HepG2 (cell line): ENCODE measurements around the gene CAMTA1. TPM values are rescaled to one million over a fixed set of nuclear protein-coding genes. Genes with fewer than 3 reads are reported as not detected.
A peak's percentile ranks its signal among the peaks of the same experiment; 100 is the strongest.

Experiments used
- ATAC-seq: fragments of 200-7000 bp; cut with Tn5 transposase; 3 replicates; pipeline ENCODE4 v1.9.1; 2020; ENCODE audit warnings: mild to moderate bottlenecking, moderate library complexity
- BruUV-seq: library from RNA; stranded (reverse); fragments of 400-500 nt; replicated peaks from 2 replicates; lab custom pipeline; 2021; lab: Mats Ljungman, UMichigan
- CTCF ChIA-PET: fragments of 300-600 bp; formaldehyde crosslinking; extraction: SDS; loops from one replicate; lab custom pipeline; 2021; ENCODE audit warnings: low total read pairs, inconsistent platforms, low intra/inter-chr PET ratio; lab: Yijun Ruan, JAX
- POLR2A ChIA-PET: fragments of 350-600 bp; sonication (Branson Sonifier 250); formaldehyde crosslinking; loops from one replicate; lab custom pipeline; 2020; ENCODE audit warnings: antibody characterized with exemption, inconsistent platforms; lab: Yijun Ruan, JAX
- DNase-seq: peaks from one replicate; pipeline ENCODE4 v3.0.0-alpha.2; 2015; ENCODE audit warnings: low spot score
- FAIRE-seq: peaks from 3 replicates; lab custom pipeline; 2011; peaks lifted over from hg19 to GRCh38; lab: Jason Lieb, UNC
- H2AFZ ChIP-seq: one replicate; pipeline ENCODE4 v1.6.1; 2011; ENCODE audit warnings: low read length, inconsistent platforms
- H3K27ac ChIP-seq: fragments of 300-600 bp; 3 replicates; pipeline ENCODE4 v1.8.0; 2011; ENCODE audit warnings: mixed run types, mild to moderate bottlenecking, mixed read lengths, low read length, inconsistent platforms; ENCODE audit not compliant: insufficient read depth; ENCODE audit errors: extremely low read length
- H3K27me3 ChIP-seq, 2 experiments: fragments of 200-600 bp in 1 of 2; 2 replicates in 1 of 2; 3 replicates in 1 of 2; pipeline versions ENCODE4 v1.6.0 to v1.8.0; 2011; ENCODE audit warnings: low read length in 2 of 2, mild to moderate bottlenecking in 2 of 2, moderate library complexity in 2 of 2, inconsistent platforms in 1 of 2; ENCODE audit not compliant: insufficient read depth in 2 of 2, control insufficient read depth in 1 of 2
- H3K36me3 ChIP-seq, 2 experiments: fragments of 200-600 bp in 1 of 2; replicated peaks in 1 of 2; 2 replicates in 1 of 2; 3 replicates in 1 of 2; pipeline versions ENCODE4 v1.5.1 to v1.8.0; 2011; ENCODE audit warnings: low read length in 2 of 2, inconsistent platforms in 1 of 2; ENCODE audit not compliant: insufficient read depth in 2 of 2, control insufficient read depth in 1 of 2
- H3K4me1 ChIP-seq: 2 replicates; pipeline ENCODE4 v1.5.1; 2012; ENCODE audit warnings: low read length, inconsistent platforms; ENCODE audit not compliant: insufficient read depth
- H3K4me2 ChIP-seq: 2 replicates; pipeline ENCODE4 v1.6.0; 2011; ENCODE audit warnings: low read depth, low read length, inconsistent platforms
- H3K4me3 ChIP-seq, 3 experiments: fragments of 200-600 bp in 1 of 3; sonication (generic), shearing (Covaris generic) in 1 of 3; replicated peaks in 1 of 3; 2 replicates each; pipeline ENCODE4 v1.5.1; 2011 to 2016; ENCODE audit warnings: low read length in 3 of 3, inconsistent platforms in 2 of 3, low read depth in 2 of 3, mild to moderate bottlenecking in 2 of 3, control low read depth in 1 of 3, mixed read lengths in 1 of 3; ENCODE audit not compliant: insufficient read depth in 1 of 3
- H3K79me2 ChIP-seq: one replicate; pipeline ENCODE4 v1.6.1; 2011; ENCODE audit warnings: low read length, inconsistent platforms; ENCODE audit not compliant: insufficient read depth
- H3K9ac ChIP-seq: 2 replicates; pipeline ENCODE4 v1.6.0; 2011; ENCODE audit warnings: mild to moderate bottlenecking, low read depth, low read length, inconsistent platforms; ENCODE audit not compliant: insufficient read depth
- H3K9me3 ChIP-seq: 2 replicates; pipeline ENCODE4 v1.5.1; 2012; ENCODE audit warnings: mild to moderate bottlenecking, low read length
- H4K20me1 ChIP-seq: 2 replicates; pipeline ENCODE4 v1.6.0; 2011; ENCODE audit warnings: inconsistent platforms, mild to moderate bottlenecking, low read length, moderate library complexity; ENCODE audit not compliant: insufficient read depth
- HINFP ChIP-seq: sonication (generic); formaldehyde crosslinking; IDR thresholded peaks from 2 replicates; pipeline ENCODE4 v1.4.0; 2020; ENCODE audit warnings: low read depth, mild to moderate bottlenecking, missing genetic modification reagents
- HNF4A ChIP-seq: sonication (generic); formaldehyde crosslinking; IDR thresholded peaks from 2 replicates; pipeline ENCODE4 v1.4.0; 2020; ENCODE audit warnings: missing genetic modification reagents
- ZMYM4 ChIP-seq: sonication (generic); formaldehyde crosslinking; IDR thresholded peaks from 2 replicates; pipeline ENCODE4 v1.8.1; 2023; ENCODE audit warnings: mild to moderate bottlenecking, missing genetic modification reagents
- ZNF281 ChIP-seq: sonication (generic); formaldehyde crosslinking; IDR thresholded peaks from 2 replicates; pipeline ENCODE4 v1.4.0; 2020; ENCODE audit warnings: missing genetic modification reagents, borderline replicate concordance
- ZNF496 ChIP-seq: sonication (generic); formaldehyde crosslinking; IDR thresholded peaks from 2 replicates; pipeline ENCODE4 v1.8.1; 2023; ENCODE audit warnings: mild to moderate bottlenecking, moderate library complexity, missing genetic modification reagents; ENCODE audit not compliant: insufficient replicate concordance
- ZNF574 ChIP-seq: sonication (generic); formaldehyde crosslinking; IDR thresholded peaks from 2 replicates; pipeline ENCODE4 v1.4.0; 2020; ENCODE audit warnings: missing genetic modification reagents
- ZNF7 ChIP-seq: IDR thresholded peaks from 2 replicates; pipeline ENCODE4 v1.6.1; 2016; ENCODE audit warnings: missing biosample characterization, missing genetic modification reagents
- ZNF710 ChIP-seq: sonication (generic); formaldehyde crosslinking; IDR thresholded peaks from 2 replicates; pipeline ENCODE4 v1.5.0; 2020; ENCODE audit warnings: mild to moderate bottlenecking, missing genetic modification reagents, borderline replicate concordance
- ZNF724P ChIP-seq: sonication (generic); formaldehyde crosslinking; IDR thresholded peaks from 2 replicates; pipeline ENCODE4 v1.8.0; 2022; ENCODE audit warnings: missing genetic modification reagents, borderline replicate concordance
- WGBS: methylation state at CpG from one replicate; pipeline ENCODE4 v1.1.6; 2017; ENCODE audit warnings: low lambda C conversion rate; 5-methylcytosine and 5-hydroxymethylcytosine counted together
- in situ Hi-C: cut with HindIII; loops from 2 replicates; pipeline ENCODE4 v1.10.0; 2017; ENCODE audit warnings: low pct_unique_long_range_greater_than_20kb; ENCODE audit not compliant: extremely low pct_ligation_motif_present
- intact Hi-C: fragments of 100-400 bp; cut with micrococcal nuclease; formaldehyde crosslinking; loops from one replicate; pipeline ENCODE4 v1.10.0; 2022; ENCODE audit not compliant: unreplicated experiment
- polyA plus RNA-seq, 8 experiments: library from polyadenylated mRNA; depleted of rRNA in 3 of 8; stranded (reverse) in 7 of 8; unstranded in 1 of 8; fragments of >200 nt; fragmentation: Illumina TruSeq in 4 of 8; extraction: Trizol in 4 of 8; gene quantifications; 2 replicates each; pipeline versions ENCODE4 v1.2.1 to v1.2.3, GENCODE V29; 2011 to 2016; ENCODE audit warnings: low read depth in 4 of 8, missing spikeins in 1 of 8, mixed read lengths in 1 of 8; ENCODE audit not compliant: insufficient read depth in 1 of 8
- total RNA-seq, 5 experiments: library from RNA; depleted of rRNA; stranded (reverse); fragments of >200 nt; fragmentation: Illumina TruSeq; extraction: Trizol; gene quantifications; 2 replicates each; pipeline ENCODE4 v1.2.3, GENCODE V29; 2016; ENCODE audit warnings: low read depth in 1 of 5

Gene CAMTA1
- total and polyA plus RNA-seq, 2 of the 13 experiments (the other 11 are each of a cell fraction or from before 2014, with no cell fraction given): 25.0 to 36.4 TPM

GRCh38 chr1:7346600-7347570, 561.6 kb downstream of the CAMTA1 start:
- intact Hi-C loops: no loop called here

More at GRCh38 chr1:7346600-7347570, 561.6 kb downstream of the CAMTA1 start:
- POLR2A ChIA-PET: no interaction called here
- Histone ChIP-seq H3K4me3 (no peak overlapping the region), H3K9me3 (no peaks in the 10 kb centered on the region), H3K27ac (no peak overlapping the region), H3K27me3 (peaks cover 5 to 28% of the 10 kb centered on the region in 2 experiments; a peak in 2 of 5 replicates), H3K9ac (no peak overlapping the region), H3K79me2 (no peaks in the 10 kb centered on the region), H3K4me1 (0 out of 2 replicates have a peak, but pooled peaks cover 7% of the 10 kb centered on the region), H3K4me2 (no peak overlapping the region)
- ATAC-seq (peak; percentile 89), DNase-seq (no peak)
- BruUV-seq: no TSS peak
- no peak for TF ChIP-seq ZNF281 (CRISPR knock-in tag)
- TF ChIP-seq ZNF7 (CRISPR knock-in tag): no peak
- no peak for TF ChIP-seq ZNF574
- no peak for TF ChIP-seq ZNF710 (CRISPR knock-in tag)
- TF ChIP-seq ZNF724P (CRISPR knock-in tag): no peak
- no peak for TF ChIP-seq ZNF496
- TF ChIP-seq HINFP: no peak
- TF ChIP-seq ZMYM4 (CRISPR knock-in tag): no peak
- TF ChIP-seq HNF4A (CRISPR knock-in tag): peak; percentile 50
- TF ChIP-seq, all 625 proteins: peak for 1
- no peak for FAIRE-seq
- in situ Hi-C loops: no loop called here
- CTCF ChIA-PET: no interaction called here
- WGBS: 35% methylated on average over 14 of the region's 24 CpGs
- no peaks in the 10 kb centered on the region; the same call in 1 of the 2 replicates for H4K20me1 ChIP-seq
- no peaks in the 10 kb centered on the region for H3K36me3 ChIP-seq
- no peak overlapping the region for H2AFZ ChIP-seq
